Dermis blood vessel endothelial cell (primary cell): ENCODE measurements around the gene GALNT16. TPM values are rescaled to one million over a fixed set of nuclear protein-coding genes. Genes with fewer than 3 reads are reported as not detected.
"Not testable (repeated sequence)": the region's sequence is repeated elsewhere in the genome, so short reads cannot be mapped to it uniquely, and the experiment has no call there.

Experiments
- DNase-seq: peaks from one replicate; pipeline ENCODE4 v3.0.0; 2010
- total RNA-seq: library from RNA; depleted of rRNA; stranded (reverse); fragments of >200 nt; gene quantifications from 2 replicates; pipeline ENCODE4 v1.2.3, GENCODE V29; 2014

Gene GALNT16
- total RNA-seq, 1 donor from 2014 or later: 0.17 TPM

GRCh38 chr14:69260190-69260860 is 367 bp downstream of the GALNT16 start:
- DNase-seq: peak; percentile 41

- peak; percentile 36 for DNase-seq
These were observed 1.1 kb downstream of the GALNT16 start for GRCh38 chr14:69260861-69261564.

GRCh38 chr14:69261761-69262331 is 1.9 kb downstream of the GALNT16 start:
- no peak for DNase-seq

- no peak for DNase-seq
These were observed 2.6 kb downstream of the GALNT16 start for GRCh38 chr14:69262516-69262915.

- DNase-seq: no peak
These were observed 3.4 kb downstream of the GALNT16 start for GRCh38 chr14:69263364-69263763.

- no peak for DNase-seq
These were observed 3.8 kb downstream of the GALNT16 start for GRCh38 chr14:69263771-69264170.

- no peak for DNase-seq
These were observed 6.8 kb downstream of the GALNT16 start for GRCh38 chr14:69266572-69267345.

GRCh38 chr14:69267492-69267891 is 7.5 kb downstream of the GALNT16 start:
- DNase-seq: no peak

- DNase-seq: no peak
These were observed 8.3 kb downstream of the GALNT16 start for GRCh38 chr14:69268223-69268622.

- DNase-seq: peak; percentile 62
These were observed 8.8 kb downstream of the GALNT16 start for GRCh38 chr14:69268763-69269162.

- no peak for DNase-seq
These were observed 9.4 kb downstream of the GALNT16 start for GRCh38 chr14:69269381-69269780.

GRCh38 chr14:69270097-69270496 is 10.1 kb downstream of the GALNT16 start:
- DNase-seq: no peak

- DNase-seq: no peak
These were observed 11.1 kb downstream of the GALNT16 start for GRCh38 chr14:69270795-69271708.

- no peak for DNase-seq
These were observed 14.4 kb downstream of the GALNT16 start for GRCh38 chr14:69274321-69274720.

GRCh38 chr14:69275331-69275730 is 15.4 kb downstream of the GALNT16 start:
- DNase-seq: no peak

- DNase-seq: not testable (repeated sequence)
These were observed 17.4 kb downstream of the GALNT16 start for GRCh38 chr14:69277356-69277755.

GRCh38 chr14:69280746-69281291 is 20.9 kb downstream of the GALNT16 start:
- DNase-seq: no peak

- no peak for DNase-seq
These were observed 21.7 kb downstream of the GALNT16 start for GRCh38 chr14:69281450-69282169.

- no peak for DNase-seq
These were observed 22.5 kb downstream of the GALNT16 start for GRCh38 chr14:69282448-69282847.

- DNase-seq: no peak
These were observed 24.2 kb downstream of the GALNT16 start for GRCh38 chr14:69284170-69284569.

GRCh38 chr14:69285661-69286255 is 25.8 kb downstream of the GALNT16 start:
- DNase-seq: no peak
